ENCODE measurements around the gene WWOX.

WWOX gene

GRCh38 chr16:79131321-79132075, 1032.0 kb downstream of the WWOX start:
- DNase-seq = no peak

- DNase-seq = no peak
These were observed 1033.2 kb downstream of the WWOX start for GRCh38 chr16:79132701-79133100.

GRCh38 chr16:79134300-79134699, 1034.8 kb downstream of the WWOX start:
- no peak for DNase-seq

- DNase-seq = no peak
These were observed 1037.5 kb downstream of the WWOX start for GRCh38 chr16:79136955-79137354.

- DNase-seq = no peak
These were observed 1038.0 kb downstream of the WWOX start for GRCh38 chr16:79137426-79137939.

GRCh38 chr16:79139799-79140198, 1040.3 kb downstream of the WWOX start:
- DNase-seq = no peak

- no peak for DNase-seq
These were observed 1043.6 kb downstream of the WWOX start for GRCh38 chr16:79143026-79143425.

- DNase-seq = no peak
These were observed 1050.7 kb downstream of the WWOX start for GRCh38 chr16:79150151-79150550.

GRCh38 chr16:79150632-79151310, 1051.3 kb downstream of the WWOX start:
- no peak for DNase-seq

- DNase-seq = no peak
These were observed 1054.6 kb downstream of the WWOX start for GRCh38 chr16:79154086-79154485.

GRCh38 chr16:79155471-79155870, 1056.0 kb downstream of the WWOX start:
- DNase-seq = no peak

- DNase-seq = no peak
These were observed 1056.5 kb downstream of the WWOX start for GRCh38 chr16:79155904-79156303.

GRCh38 chr16:79156761-79157160, 1057.3 kb downstream of the WWOX start:
- no peak for DNase-seq

GRCh38 chr16:79158337-79158736, 1058.9 kb downstream of the WWOX start:
- no peak for DNase-seq

- DNase-seq = no peak
These were observed 1060.0 kb downstream of the WWOX start for GRCh38 chr16:79159261-79160049.

- no peak for DNase-seq
These were observed 1063.5 kb downstream of the WWOX start for GRCh38 chr16:79162977-79163376.

- DNase-seq = no peak
These were observed 1064.4 kb downstream of the WWOX start for GRCh38 chr16:79163691-79164387.

- DNase-seq = no peak
These were observed 1065.0 kb downstream of the WWOX start for GRCh38 chr16:79164388-79164995.

- DNase-seq = no peak
These were observed 1065.6 kb downstream of the WWOX start for GRCh38 chr16:79165079-79165478.

- DNase-seq = no peak
These were observed 1066.1 kb downstream of the WWOX start for GRCh38 chr16:79165506-79165905.

GRCh38 chr16:79167893-79168292, 1068.4 kb downstream of the WWOX start:
- DNase-seq = no peak

- no peak for DNase-seq
These were observed 1068.9 kb downstream of the WWOX start for GRCh38 chr16:79168321-79168720.

Data from NCI-H524 (cell line).